ENCODE data around the gene PRDM12. TPM values are rescaled to one million over a fixed set of nuclear protein-coding genes. Genes with fewer than 3 reads are reported as not detected.
A peak's percentile ranks its signal among the peaks of the same experiment; 100 is the strongest.
"Not testable (repeated sequence)": the region's sequence is repeated elsewhere in the genome, so short reads cannot be mapped to it uniquely, and the experiment has no call there.

Gene PRDM12
- total RNA-seq, 1 donor from 2014 or later, result not detected

DNA sequence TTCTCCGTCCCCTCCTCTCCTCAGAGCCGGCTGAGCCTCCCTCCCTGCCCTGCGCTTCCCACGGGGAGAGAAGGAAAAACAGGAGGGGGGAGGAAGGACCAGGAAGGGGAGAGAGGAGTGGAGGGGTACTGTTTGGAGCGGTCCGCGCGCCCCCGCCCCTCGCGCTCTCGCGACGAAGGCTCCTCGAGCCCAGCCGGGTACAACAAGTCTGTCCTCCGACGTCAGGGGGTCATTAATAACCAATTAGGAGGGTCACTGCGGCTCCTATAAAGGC, 480 bp upstream of the PRDM12 start:
- no peak for DNase-seq (ENCODE audit: low read depth)

DNA sequence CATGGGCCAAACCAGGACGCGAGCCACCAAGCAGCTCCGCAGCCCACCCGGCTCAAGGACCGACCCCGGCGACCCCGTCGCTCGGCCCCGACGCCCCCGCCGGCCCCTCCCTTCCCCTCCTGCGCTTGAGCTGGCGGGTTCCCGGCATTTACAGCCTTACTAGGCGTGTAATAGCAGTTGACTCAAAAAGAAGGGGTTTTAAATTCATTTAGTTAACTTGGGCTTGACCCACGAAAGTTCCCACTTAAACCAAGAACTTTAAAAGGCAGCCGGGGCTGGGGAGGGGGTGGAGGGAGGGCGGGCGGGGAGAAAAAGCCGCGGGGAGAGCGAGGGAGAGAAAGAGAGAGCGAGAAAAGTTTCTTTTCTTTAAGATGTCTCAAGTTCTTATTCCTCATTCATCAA, 636 bp downstream of the PRDM12 start:
- no peak for DNase-seq (ENCODE audit: low read depth)

DNA sequence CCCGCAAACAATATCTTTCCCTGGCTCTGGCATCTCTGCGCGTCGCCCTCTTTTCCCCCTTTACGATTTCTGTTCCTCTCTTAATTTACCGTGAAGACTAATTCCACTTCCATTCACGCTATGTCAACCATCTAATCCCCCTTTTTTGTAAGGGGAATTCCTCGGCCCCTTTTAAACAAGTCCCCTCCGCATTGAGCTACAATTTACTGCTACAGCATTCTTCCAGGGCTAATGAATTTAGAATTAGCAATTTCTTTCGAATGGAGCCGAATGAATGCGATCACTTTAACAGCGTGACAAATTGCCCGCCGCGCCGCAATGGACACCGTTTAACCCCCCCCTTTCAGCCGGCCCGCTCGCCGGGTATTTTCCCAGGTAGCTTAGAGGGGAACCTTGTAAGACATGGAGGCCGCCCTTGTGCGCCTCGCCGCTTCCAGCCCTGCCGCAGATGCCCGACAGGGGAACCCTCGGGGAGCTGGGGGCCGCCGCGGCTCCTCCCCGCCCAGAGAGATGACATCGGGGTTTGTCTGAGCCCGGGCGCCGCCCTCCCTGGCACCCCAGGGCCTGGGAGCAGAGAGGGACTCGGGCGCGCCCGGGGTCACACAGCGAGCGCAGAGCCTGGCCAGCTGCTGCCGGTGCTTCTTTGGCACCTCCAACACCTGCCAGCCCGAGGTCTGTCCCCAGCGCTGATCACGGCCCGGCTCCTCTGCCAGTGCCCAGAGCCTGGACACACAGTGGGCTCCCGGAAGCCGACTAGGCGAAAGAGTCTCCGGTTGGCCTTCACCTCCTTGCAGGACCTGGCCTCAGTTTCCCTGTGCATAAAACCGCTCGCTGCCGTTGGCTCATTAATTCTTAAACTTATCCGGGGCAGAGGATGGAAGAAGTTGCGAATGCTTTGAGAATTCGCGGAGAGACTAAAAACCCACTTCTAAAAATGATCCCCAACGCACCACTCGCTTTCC, 1.3 kb downstream of the PRDM12 start:
- DNase-seq (ENCODE audit: low read depth), result no peak

DNA sequence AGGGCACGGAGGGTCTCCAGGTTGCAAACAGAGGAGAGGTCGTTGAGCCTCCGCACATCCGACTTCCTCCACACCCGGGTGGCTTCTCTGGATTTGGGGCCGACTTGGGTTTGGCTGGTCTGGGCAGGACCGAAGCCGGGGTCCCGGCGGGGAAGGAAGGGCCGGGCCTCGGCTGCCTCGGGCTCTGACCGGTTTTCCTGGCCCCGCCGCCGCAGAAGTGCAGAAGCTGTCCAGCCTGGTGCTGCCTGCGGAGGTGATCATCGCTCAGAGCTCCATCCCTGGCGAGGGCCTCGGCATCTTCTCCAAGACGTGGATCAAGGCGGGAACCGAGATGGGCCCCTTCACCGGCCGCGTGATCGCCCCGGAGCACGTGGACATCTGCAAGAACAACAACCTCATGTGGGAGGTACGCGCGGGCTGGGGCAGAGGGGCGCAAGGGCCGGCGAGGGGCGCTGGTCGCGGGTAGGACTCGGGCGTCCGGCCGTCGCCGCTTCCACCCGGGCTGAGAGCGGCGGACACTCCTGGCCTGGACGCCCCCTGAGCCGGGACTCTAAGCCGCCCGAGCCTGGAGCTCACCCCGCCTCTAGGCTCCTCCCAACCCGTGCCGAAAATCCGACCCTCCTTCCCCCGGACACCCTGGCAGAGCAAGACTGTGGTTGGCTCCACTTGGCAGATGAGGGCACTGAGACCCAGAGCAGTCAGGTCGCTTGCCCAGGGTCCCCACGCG, 2.2 kb downstream of the PRDM12 start:
- DNase-seq (ENCODE audit: low read depth), result no peak

DNA sequence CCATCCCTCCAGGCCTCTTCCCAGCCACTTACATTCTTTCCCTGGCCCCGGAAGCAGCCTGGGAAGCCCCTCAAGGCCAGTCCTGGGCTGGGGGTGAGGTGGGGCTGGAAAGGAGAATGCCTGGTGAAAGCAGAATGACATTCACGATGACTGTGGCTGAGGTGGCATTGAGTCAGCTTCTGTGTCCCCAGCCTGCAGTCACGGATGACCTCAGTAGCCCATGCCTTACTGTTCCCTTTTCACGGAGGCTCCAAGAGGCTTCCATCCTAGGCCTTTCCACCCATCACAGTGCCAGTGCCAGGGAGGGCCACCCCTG, 2.7 kb downstream of the PRDM12 start:
- no peak for DNase-seq (ENCODE audit: low read depth)

DNA sequence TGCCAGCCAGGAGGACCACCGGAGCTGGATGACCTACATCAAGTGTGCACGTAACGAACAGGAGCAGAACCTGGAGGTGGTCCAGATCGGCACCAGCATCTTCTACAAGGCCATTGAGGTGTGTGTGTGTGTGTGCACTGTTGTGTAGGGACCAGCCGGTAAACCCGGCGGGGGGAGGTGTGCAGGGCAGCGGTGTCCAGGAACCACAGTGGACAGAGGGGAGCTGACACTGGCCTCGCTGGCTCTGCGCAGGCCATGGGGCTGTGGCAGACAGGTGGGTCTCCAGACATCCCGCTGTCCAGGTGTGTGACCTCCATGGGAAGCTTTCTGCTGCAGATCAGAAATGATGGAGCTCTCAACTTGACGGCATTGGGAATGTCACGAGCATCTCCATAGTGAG, 3.8 kb downstream of the PRDM12 start:
- DNase-seq (ENCODE audit: low read depth), result no peak

DNA sequence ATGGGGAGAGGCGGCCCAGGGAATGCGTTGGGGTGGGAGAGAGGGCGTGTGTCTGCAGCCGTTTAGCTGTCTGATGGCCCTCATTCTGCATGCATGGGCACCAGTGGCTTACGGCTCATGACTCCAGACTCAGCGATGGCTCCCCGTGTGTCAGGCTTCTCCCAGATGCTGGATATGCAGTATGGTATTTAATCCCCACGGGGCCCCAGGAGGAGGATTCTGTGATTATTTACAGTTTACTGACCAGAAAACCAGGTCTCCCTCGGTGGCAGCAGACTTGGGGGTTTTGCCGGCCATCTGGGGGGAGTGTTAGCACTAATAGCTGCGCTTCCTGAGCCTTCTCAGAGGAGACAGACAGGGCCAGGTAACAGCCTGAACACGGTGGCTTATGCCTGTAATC, 4.3 kb downstream of the PRDM12 start:
- DNase-seq (ENCODE audit: low read depth), result no peak

DNA sequence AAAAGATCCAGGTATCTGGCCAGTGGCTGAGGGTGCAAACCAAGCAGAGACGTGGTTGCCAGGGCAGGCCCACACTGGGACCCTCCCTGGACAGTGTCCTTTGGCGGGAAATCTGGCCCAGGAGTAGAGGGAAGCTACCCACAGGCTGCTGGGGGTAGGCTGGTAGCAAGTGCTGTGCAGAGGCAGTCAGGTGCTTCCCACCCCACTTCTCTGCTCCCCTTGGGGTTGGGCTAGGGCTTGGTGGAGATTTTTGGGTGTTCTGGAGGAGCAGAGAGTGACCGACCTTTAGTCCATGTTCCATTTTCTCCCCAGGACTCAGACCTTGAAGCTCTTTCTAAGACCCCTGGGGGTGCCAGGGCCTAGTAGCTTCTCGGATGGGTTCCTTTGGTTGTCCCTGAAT, 5.6 kb downstream of the PRDM12 start:
- DNase-seq (ENCODE audit: low read depth), result no peak

DNA sequence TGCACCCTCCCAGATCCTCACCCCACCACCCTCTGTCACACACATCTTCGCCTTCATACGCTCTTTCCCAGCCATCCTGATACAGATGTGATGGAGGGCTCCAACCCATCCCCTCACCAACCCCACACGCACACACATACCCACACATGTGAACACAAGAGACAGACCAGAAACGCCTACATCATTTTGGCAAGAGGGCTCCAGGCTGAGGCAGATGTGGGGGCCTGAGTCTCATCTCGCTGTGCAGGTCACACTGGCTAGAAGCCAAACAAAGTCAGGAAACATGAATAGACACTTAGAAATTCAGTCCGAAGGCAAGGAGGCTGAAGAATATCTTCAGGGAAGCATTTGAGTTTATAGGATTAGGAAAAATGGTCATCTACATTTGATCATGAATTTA, 6.2 kb downstream of the PRDM12 start:
- DNase-seq (ENCODE audit: low read depth), result no peak

DNA sequence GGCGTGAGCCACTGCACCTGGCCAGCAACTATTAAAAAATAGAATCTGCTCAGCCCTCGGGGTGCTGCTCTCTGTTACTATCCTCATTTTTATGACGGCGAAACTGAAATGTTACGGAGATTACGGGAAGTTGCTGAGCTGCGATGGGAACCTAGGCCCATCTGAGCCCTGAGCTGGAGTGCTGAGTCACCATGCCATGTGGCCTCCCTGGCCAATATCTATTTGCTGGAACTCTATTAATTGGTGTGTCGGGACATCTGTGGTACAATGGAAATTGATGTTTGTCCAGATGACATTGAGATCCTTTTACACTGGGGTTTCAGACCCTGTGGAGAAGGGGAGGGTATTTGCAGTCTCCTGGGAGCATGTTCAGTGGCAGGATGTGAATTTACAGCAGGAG, 8.1 kb downstream of the PRDM12 start:
- DNase-seq (ENCODE audit: low read depth), result no peak

DNA sequence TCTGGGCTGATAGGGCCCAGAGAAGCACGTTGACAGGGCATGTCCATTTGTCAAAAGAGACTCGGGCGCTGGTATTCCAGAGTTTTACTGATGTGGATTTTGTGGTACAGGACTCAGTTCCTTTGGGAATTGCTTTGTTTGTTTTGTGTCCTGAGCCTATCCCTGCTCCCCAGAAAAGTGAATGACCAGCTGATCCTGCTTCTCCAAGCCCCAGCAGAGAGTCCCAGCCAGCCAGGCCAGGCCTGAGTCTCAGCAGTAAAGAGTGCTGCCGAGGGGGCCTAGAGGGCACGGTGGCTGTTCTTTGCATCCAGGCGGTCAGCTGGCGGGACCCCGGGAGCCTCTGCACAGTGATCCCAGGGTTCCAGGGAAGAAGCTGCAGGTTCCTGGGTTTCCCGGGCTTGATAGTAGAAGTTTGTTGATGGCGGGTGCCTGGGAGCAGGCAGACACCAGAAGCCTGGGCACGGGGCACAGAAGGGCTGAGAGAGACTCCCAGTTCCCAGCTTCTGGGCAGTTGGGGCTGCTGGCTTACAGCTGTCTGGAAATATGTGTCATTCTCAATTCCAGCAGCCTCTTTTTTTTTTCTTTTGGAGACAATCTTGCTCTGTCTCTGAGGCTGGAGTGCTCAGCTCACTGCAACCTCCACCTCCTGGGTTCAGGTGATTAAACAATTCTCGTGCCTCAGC, 8.7 kb downstream of the PRDM12 start:
- DNase-seq (ENCODE audit: low read depth), result no peak

DNA sequence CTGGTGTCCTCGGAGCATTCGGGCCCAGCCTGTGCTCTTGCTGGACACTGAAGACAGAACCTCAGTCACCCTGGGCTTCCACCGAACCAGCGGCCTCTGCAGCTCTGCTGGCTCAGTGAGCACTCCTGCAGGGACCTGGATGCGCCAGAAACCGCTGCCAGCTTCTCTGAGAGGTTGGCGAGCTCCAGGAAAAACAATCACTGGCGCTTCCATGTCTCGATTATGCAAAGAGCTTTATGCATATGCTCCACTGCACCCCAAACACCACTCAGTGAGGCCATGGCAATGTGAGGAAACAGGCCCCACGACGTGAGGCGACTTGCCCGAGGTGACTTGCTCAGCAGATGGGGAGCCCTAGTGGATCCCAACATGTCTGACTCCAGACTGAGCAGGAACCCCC, 11.0 kb downstream of the PRDM12 start:
- no peak for DNase-seq (ENCODE audit: low read depth)

DNA sequence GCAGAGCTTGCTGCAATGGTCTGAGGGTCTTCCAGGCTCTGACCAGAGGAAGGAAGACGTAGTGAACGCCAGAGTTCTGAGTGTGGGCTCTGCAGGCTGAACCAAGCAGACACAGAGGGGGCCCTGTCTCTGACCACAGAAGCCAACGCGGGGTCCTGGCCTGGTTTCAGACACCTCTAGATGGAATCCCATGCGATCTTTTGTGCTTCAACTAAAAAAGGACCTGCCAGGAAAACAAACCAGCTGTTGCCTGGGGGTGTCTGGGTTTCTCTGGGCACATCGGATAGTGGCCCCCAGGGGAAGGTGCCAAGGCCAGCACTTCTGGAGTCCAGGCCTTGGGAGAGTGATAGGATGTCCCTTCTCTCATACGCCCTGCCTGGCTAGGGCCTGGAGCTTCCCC, 12.9 kb downstream of the PRDM12 start:
- no peak for DNase-seq (ENCODE audit: low read depth)

DNA sequence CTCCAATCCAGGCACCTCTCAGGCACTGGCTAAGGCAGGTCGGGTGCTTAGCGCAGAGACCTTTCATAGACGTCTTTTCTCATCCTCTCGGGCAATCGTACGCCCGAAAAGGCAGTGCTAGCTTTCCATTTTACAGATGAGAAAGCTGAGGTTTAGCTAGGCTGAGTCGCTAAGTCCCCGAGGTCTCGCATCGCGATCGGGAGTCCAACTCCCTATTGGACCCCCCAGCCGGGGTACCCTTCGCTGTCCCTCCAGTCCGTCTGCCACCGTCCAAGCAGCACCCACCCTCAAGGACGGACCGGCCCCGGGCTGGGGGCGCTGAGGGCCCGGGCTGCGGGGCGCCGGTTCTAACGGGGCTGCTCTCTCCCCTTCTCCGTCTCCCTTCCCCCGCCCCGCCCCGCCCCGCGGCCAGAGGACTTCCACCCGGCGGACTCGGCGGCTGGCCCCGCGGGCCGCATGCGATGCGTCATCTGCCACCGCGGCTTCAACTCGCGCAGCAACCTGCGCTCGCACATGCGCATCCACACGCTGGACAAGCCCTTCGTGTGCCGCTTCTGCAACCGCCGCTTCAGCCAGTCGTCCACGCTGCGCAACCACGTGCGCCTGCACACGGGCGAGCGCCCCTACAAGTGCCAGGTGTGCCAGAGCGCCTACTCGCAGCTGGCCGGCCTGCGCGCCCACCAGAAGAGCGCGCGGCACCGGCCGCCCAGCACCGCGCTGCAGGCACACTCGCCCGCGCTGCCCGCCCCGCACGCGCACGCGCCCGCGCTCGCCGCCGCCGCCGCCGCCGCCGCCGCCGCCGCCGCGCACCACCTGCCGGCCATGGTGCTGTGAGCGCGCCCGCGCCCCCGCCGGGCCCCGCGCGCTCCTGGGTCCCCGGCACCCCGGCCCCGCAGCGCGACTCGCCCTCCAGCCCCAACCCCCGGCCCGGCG, 16.7 kb downstream of the PRDM12 start:
- DNase-seq (ENCODE audit: low read depth), result peak; percentile 63

DNA sequence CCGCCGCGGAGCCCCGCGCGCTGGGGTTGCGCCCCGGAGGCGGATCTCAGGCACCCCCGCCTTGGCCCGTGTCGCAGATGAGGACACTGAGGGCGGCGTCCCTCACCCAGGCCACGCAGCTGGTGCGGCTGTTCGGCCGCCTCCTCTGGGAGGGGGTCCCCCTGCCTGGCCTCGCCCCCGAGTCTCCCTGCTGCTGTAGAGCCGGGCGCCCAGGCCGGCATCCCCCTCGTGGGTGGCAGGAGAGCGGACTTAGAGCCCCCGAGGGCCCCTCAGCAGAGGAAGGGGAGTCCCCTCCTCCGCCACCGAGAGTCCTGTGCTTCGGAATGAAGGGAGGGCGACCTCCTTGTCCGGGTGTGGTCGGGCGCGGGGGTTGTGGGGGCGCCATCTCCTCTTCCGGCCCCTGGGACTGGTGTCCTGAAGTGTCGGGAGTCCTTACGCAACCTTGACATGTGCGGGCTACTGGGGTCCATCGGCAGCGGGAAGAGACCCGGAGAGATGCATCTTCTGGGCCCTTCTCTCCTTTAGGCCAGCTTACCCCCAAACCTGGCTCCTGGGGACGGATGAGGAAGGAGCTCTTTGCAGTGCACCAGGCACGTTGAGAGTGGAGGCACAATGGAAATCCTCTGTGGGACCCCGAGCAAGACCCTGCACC, 17.5 kb downstream of the PRDM12 start:
- DNase-seq (ENCODE audit: low read depth), result no peak

DNA sequence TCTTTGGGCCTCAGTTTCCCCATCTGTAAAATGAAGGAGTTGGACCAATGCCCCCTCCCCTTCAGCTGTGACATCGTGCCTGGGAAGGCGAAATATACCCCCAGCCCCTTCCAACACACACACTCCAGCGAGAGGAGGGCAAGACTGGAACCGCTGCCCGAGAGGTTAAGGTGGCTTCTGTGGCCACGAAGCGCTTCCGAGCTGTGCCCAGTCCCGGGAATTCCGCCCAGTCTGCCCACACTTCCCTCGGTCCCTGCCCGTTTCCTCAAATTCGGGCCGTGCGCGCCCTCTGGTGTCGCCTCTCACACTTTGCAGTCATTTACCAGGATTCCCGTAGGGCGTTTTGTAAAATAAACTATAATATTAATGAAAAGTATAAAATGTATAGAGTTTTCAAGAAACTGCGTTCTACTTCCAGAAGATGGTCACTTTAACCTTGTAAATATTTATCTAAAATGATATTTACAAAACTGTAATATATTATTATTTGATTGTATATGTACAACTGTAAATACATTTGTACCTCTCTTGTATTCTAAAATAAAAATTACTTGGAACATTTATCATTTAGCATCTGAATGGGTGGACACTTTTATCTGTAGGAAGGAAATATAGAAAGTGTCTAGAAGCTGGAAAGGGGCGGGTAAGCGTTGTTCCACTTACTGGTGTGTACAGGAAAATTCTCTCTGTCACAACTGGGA, 18.2 kb downstream of the PRDM12 start:
- peak; percentile 60 for DNase-seq (ENCODE audit: low read depth)

DNA sequence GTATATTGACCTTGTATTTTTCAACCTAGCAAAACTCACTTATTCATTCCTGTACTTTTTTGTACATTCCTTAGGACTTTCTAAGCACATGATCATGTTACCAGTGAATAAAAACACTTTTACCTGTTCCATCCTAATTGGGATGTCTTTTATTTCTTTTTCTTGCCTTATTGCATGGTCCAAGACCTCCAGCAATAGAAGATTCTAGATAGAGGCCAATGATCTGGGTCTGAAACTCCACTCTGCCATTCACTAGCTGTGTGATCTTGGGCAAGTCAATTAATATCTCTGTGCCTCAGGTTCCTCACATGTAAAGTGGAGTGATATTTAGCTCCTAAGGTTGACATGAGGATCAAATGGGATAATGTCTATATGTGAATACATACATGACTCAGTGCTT, 20.7 kb downstream of the PRDM12 start:
- no peak for DNase-seq (ENCODE audit: low read depth)

DNA sequence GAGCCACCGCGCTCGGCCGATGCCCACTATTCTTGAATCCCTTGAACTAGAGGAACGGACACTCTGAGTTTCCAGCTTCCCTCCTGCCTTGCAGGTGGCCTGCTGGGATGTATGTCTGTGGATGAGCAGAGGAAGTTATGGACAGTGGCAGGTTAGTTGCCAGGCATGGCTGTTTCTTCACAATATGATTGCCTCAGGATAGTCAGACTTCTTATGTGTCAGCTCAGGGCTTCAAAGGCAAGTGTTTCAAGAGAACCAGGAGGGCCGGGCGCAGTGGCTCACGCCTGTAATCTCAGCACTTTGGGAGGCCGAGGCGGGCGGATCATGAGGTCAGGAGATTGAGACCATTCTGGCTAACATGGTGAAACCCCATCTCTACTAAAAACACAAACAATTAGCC, 21.6 kb downstream of the PRDM12 start:
- not testable (repeated sequence) for DNase-seq (ENCODE audit: low read depth)

DNA sequence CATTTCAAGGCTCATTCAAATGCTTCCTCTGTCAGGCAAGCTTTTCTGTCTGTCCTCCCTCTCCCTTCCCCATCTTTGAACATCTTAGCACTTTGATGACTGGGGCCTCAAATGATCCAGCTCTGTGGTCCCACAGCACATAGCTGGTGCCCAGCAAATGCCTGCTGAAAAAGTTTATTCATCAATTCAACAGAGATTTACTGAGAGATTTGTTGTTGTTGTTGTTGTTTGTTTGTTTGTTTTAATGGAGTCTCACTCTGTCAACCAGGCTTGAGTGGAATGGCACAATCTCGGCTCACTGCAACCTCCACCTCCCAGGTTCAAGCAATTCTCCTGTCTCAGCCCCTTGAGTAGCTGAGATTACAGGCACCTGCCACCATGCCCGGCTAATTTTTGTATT, 23.2 kb downstream of the PRDM12 start:
- no peak for DNase-seq (ENCODE audit: low read depth)

DNA sequence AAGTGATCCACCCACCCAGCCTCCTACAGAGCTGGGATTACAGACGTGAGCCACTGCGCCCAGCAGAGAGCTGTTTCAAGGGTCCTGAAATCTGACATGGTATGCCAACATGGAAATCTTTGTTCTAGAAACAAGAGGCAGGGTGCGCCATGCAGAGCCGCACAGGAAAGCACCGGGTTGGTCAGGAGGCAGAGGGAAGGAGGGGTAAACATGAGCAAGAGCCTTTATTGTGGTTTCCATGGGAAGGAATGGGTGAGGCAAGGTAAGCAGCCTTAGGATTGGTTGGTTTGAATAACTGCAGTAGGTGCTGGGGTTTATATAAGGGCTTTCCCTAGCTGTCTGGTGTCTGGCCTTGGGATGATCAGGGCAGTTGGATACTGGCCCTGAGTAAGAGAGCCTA, 23.7 kb downstream of the PRDM12 start:
- DNase-seq (ENCODE audit: low read depth), result no peak

DNA sequence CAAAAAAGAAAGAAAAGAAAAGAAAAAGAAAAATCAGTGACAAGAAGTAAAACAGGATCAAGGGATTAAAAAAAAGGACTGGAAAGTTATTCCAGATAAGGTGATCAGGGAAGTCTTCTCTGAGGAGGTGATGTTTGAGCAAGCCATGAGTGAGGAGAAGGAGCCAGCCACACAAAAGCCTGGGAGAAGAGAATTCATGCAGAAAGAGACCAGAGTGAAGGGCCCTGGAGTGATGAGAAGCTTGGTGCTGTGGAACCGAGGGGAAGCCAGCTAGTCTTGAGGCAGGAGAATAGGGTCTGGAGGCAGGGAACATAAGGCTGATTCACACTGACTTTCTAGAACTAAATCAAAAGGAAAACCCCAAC, 25.2 kb downstream of the PRDM12 start:
- DNase-seq (ENCODE audit: low read depth), result no peak

All from renal cortical epithelial cell (primary cell).